Neuronal stem cell (in vitro differentiated cells): ENCODE results near the gene COMTD1.
A peak's percentile ranks its signal among the peaks of the same experiment; 100 is the strongest.
"Not testable (repeated sequence)": the region's sequence is repeated elsewhere in the genome, so short reads cannot be mapped to it uniquely, and the experiment has no call there.

Experiments used
- DNase-seq: peaks from one replicate; pipeline ENCODE4 v3.0.0-alpha.2; 2013; ENCODE audit warnings: low spot score
- H2AFZ ChIP-seq: one replicate; pipeline ENCODE4 v1.6.1; 2013; ENCODE audit warnings: mild to moderate bottlenecking, low read length, inconsistent platforms
- H2AK5ac ChIP-seq: 2 replicates; pipeline ENCODE4 v1.6.1; 2013; ENCODE audit warnings: low read depth, mild to moderate bottlenecking, inconsistent platforms, low read length, moderate library complexity, mixed read lengths
- H2BK120ac ChIP-seq: 2 replicates; pipeline ENCODE4 v1.6.1; 2013; ENCODE audit warnings: low read depth, mild to moderate bottlenecking, inconsistent platforms, low read length, moderate library complexity, mixed read lengths
- H2BK12ac ChIP-seq: one replicate; pipeline ENCODE4 v1.6.1; 2013; ENCODE audit warnings: low read length, inconsistent platforms
- H2BK15ac ChIP-seq: 2 replicates; pipeline ENCODE4 v1.6.1; 2013; ENCODE audit warnings: mild to moderate bottlenecking, low read length, inconsistent platforms, mixed read lengths
- H2BK5ac ChIP-seq: one replicate; pipeline ENCODE4 v1.6.1; 2013; ENCODE audit warnings: inconsistent platforms, mild to moderate bottlenecking, low read length, moderate library complexity
- H3K14ac ChIP-seq: one replicate; pipeline ENCODE4 v1.6.1; 2013; ENCODE audit warnings: low read length, inconsistent platforms
- H3K18ac ChIP-seq: 2 replicates; pipeline ENCODE4 v1.6.1; 2013; ENCODE audit warnings: low read length, inconsistent platforms
- H3K23ac ChIP-seq: 2 replicates; pipeline ENCODE4 v1.6.1; 2013; ENCODE audit warnings: low read depth, mild to moderate bottlenecking, mixed read lengths, low read length, inconsistent platforms; ENCODE audit not compliant: poor library complexity
- H3K27ac ChIP-seq: replicated peaks from 3 replicates; pipeline ENCODE4 v1.5.1; 2013; ENCODE audit warnings: low read length, inconsistent platforms
- H3K27me3 ChIP-seq, 3 experiments: 2 replicates each; pipeline ENCODE4 v1.6.1; 2013; ENCODE audit warnings: low read length in 3 of 3, mild to moderate bottlenecking in 2 of 3, inconsistent platforms in 1 of 3, low read depth in 1 of 3, mixed read lengths in 1 of 3, moderate library complexity in 1 of 3; ENCODE audit not compliant: control insufficient read depth in 3 of 3, insufficient read depth in 3 of 3
- H3K36me3 ChIP-seq, 2 donors: replicated peaks in 1 of 2; 2 replicates each; pipeline ENCODE4 v1.6.1; 2013; ENCODE audit warnings: low read length in 2 of 2; ENCODE audit not compliant: control insufficient read depth in 2 of 2, insufficient read depth in 2 of 2
- H3K4ac ChIP-seq: 2 replicates; pipeline ENCODE4 v1.6.1; 2013; ENCODE audit warnings: inconsistent platforms, mild to moderate bottlenecking, low read length, moderate library complexity
- H3K4me1 ChIP-seq, 2 donors: 1 replicate in 1 of 2; 2 replicates in 1 of 2; pipeline ENCODE4 v1.6.1; 2013; ENCODE audit warnings: low read length in 2 of 2, low read depth in 1 of 2; ENCODE audit not compliant: control insufficient read depth in 2 of 2, insufficient read depth in 1 of 2
- H3K4me2 ChIP-seq: one replicate; pipeline ENCODE4 v1.6.1; 2013; ENCODE audit warnings: mild to moderate bottlenecking, low read length, inconsistent platforms; ENCODE audit not compliant: insufficient read depth, poor library complexity, severe bottlenecking
- H3K4me3 ChIP-seq, 2 donors: 2 replicates each; pipeline ENCODE4 v1.5.1; 2013; ENCODE audit warnings: low read length in 2 of 2, mild to moderate bottlenecking in 2 of 2, inconsistent platforms in 1 of 2, moderate library complexity in 1 of 2
- H3K79me1 ChIP-seq: one replicate; pipeline ENCODE4 v1.6.1; 2013; ENCODE audit warnings: low read depth, mild to moderate bottlenecking, inconsistent platforms, low read length, moderate library complexity
- H3K9ac ChIP-seq: one replicate; pipeline ENCODE4 v1.6.1; 2013; ENCODE audit warnings: mild to moderate bottlenecking, low read depth, low read length, inconsistent platforms; ENCODE audit not compliant: poor library complexity
- H3K9me3 ChIP-seq, 2 donors: replicated peaks in 1 of 2; 2 replicates each; pipeline versions ENCODE3 to v1.6.1; 2013; ENCODE audit warnings: low read length in 2 of 2, mild to moderate bottlenecking in 2 of 2, inconsistent platforms in 1 of 2, low read depth in 1 of 2, mixed read lengths in 1 of 2, moderate library complexity in 1 of 2; ENCODE audit not compliant: control insufficient read depth in 2 of 2, insufficient read depth in 1 of 2
- H4K8ac ChIP-seq: one replicate; pipeline ENCODE4 v1.6.1; 2013; ENCODE audit warnings: low read depth, mild to moderate bottlenecking, inconsistent platforms, low read length, moderate library complexity
- H4K91ac ChIP-seq: one replicate; pipeline ENCODE4 v1.6.1; 2013; ENCODE audit warnings: low read length, low read depth, mild to moderate bottlenecking, inconsistent platforms; ENCODE audit not compliant: poor library complexity
- WGBS, 2 donors: extraction: QIAGEN DNeasy Blood & Tissue Kit; methylation state at CpG; one replicate each; pipeline ENCODE4 v1.1.7; 2013; ENCODE audit warnings: missing lambda C conversion rate in 2 of 2, mixed read lengths in 1 of 2; ENCODE audit not compliant: insufficient read length in 2 of 2, insufficient replicate concordance in 1 of 2; ENCODE audit errors: extremely low coverage in 2 of 2; 5-methylcytosine and 5-hydroxymethylcytosine counted together

The COMTD1 gene

GRCh38 chr10:75206638-75207037 lies 29.1 kb downstream of the COMTD1 start:
- H3K4me1 ChIP-seq, H3K9ac ChIP-seq, H3K14ac ChIP-seq, H3K27ac ChIP-seq, H3K27me3 ChIP-seq, H2BK5ac ChIP-seq, H3K79me1 ChIP-seq, H2AFZ ChIP-seq, H3K23ac ChIP-seq, H4K8ac ChIP-seq, H2BK120ac ChIP-seq, H3K36me3 ChIP-seq, DNase-seq, H4K91ac ChIP-seq, H2BK15ac ChIP-seq, H2BK12ac ChIP-seq, H3K4me2 ChIP-seq, H3K4ac ChIP-seq, H3K4me3 ChIP-seq, H3K9me3 ChIP-seq, H3K18ac ChIP-seq, H2AK5ac ChIP-seq: not testable (repeated sequence)
- no CpG with 5 or more reads among the region's 14 CpGs for WGBS, 2 donors

GRCh38 chr10:75205908-75206307 lies 29.8 kb downstream of the COMTD1 start:
- no peak overlapping the region for H3K18ac ChIP-seq
- no peaks in the 10 kb centered on the region for H3K36me3 ChIP-seq
- no peaks in the 10 kb centered on the region for H3K27me3 ChIP-seq
- H3K79me1 ChIP-seq = peaks cover 4% of the 10 kb centered on the region
- H2BK5ac ChIP-seq = no peak overlapping the region
- no peak overlapping the region for H2AFZ ChIP-seq
- no peak overlapping the region for H3K9ac ChIP-seq
- no peak overlapping the region for H3K4me2 ChIP-seq
- WGBS, 2 donors = no CpG with 5 or more reads among the region's 2 CpGs
- H4K91ac ChIP-seq = no peak overlapping the region
- peaks cover 5 to 7% of the 10 kb centered on the region in 2 donors for H3K4me1 ChIP-seq
- no peak overlapping the region for H3K23ac ChIP-seq
- H3K9me3 ChIP-seq = peaks cover 0 to 2% of the 10 kb centered on the region in 2 donors
- H3K4ac ChIP-seq = no peak overlapping the region
- no peak overlapping the region for H4K8ac ChIP-seq
- no peak overlapping the region for H2BK12ac ChIP-seq
- H2BK120ac ChIP-seq = no peak overlapping the region
- H3K27ac ChIP-seq = no peak overlapping the region
- no peak overlapping the region for H2AK5ac ChIP-seq
- H3K4me3 ChIP-seq = no peak overlapping the region
- DNase-seq = no peak
- no peak overlapping the region for H2BK15ac ChIP-seq
- no peak overlapping the region for H3K14ac ChIP-seq

GRCh38 chr10:75203724-75204123 lies 32.0 kb downstream of the COMTD1 start:
- no peak overlapping the region for H3K27ac ChIP-seq

GRCh38 chr10:75203046-75203620 lies 32.6 kb downstream of the COMTD1 start:
- no CpG with 5 or more reads among the region's 11 CpGs for WGBS, 2 donors
- not testable (repeated sequence) for DNase-seq, H3K18ac ChIP-seq, H3K4me2 ChIP-seq, H4K8ac ChIP-seq, H3K27ac ChIP-seq, H3K4me3 ChIP-seq, H3K27me3 ChIP-seq, H3K23ac ChIP-seq, H2AFZ ChIP-seq, H3K4me1 ChIP-seq, H2AK5ac ChIP-seq, H3K9ac ChIP-seq, H3K4ac ChIP-seq, H3K9me3 ChIP-seq, H2BK15ac ChIP-seq, H2BK12ac ChIP-seq, H4K91ac ChIP-seq, H3K14ac ChIP-seq, H3K79me1 ChIP-seq, H2BK120ac ChIP-seq, H3K36me3 ChIP-seq
- H2BK5ac ChIP-seq = peak overlapping the region; percentile 17

More at GRCh38 chr10:75203724-75204123, 32.0 kb downstream of the COMTD1 start:
- DNase-seq = no peak
- H2AK5ac ChIP-seq = peak overlapping the region; percentile 10
- no peak overlapping the region for H3K4ac ChIP-seq
- WGBS, 2 donors = no CpG with 5 or more reads among the region's 5 CpGs
- H3K79me1 ChIP-seq = no peaks in the 10 kb centered on the region
- no peak overlapping the region for H2BK12ac ChIP-seq
- no peak overlapping the region for H4K91ac ChIP-seq
- no peak overlapping the region for H2BK120ac ChIP-seq
- H3K36me3 ChIP-seq = no peaks in the 10 kb centered on the region
- H2AFZ ChIP-seq = no peak overlapping the region
- H2BK5ac ChIP-seq = no peak overlapping the region
- H3K4me1 ChIP-seq = peaks cover 0 to 2% of the 10 kb centered on the region in 2 donors
- no peak overlapping the region for H3K23ac ChIP-seq
- no peak overlapping the region for H3K14ac ChIP-seq
- no peak overlapping the region for H3K4me3 ChIP-seq
- no peak overlapping the region for H4K8ac ChIP-seq
- no peaks in the 10 kb centered on the region for H3K27me3 ChIP-seq
- H3K18ac ChIP-seq = no peak overlapping the region
- H2BK15ac ChIP-seq = no peak overlapping the region
- no peak overlapping the region for H3K9ac ChIP-seq
- no peak overlapping the region for H3K4me2 ChIP-seq
- H3K9me3 ChIP-seq = peaks cover 0 to 2% of the 10 kb centered on the region in 2 donors
